Measurements from ENCODE around the gene RC3H1.
A peak's percentile ranks its signal among the peaks of the same experiment; 100 is the strongest.

RC3H1 gene

DNA sequence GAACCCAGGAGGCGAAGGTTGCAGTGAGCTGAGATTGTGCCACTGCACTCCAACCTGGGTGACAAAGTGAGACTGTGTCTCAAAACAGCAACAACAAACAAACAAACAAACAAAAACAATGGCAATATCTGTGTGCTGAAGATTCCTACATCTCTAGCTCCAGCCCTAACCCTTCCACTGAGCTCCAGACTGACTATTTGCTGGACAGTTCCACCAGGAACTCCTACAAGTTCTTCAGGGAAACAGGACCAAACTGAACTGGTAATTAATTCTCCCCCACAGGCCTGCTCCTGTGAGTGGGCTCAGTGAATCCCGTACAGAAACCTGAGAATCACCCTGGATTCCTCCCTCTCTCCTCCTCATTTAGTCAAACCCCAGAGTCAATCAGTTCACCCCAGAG is 106.6 kb downstream of the RC3H1 start:
- H3K36me3 ChIP-seq (ENCODE audit: control insufficient read depth, insufficient read depth, low read length), result no peaks in the 10 kb centered on the region

DNA sequence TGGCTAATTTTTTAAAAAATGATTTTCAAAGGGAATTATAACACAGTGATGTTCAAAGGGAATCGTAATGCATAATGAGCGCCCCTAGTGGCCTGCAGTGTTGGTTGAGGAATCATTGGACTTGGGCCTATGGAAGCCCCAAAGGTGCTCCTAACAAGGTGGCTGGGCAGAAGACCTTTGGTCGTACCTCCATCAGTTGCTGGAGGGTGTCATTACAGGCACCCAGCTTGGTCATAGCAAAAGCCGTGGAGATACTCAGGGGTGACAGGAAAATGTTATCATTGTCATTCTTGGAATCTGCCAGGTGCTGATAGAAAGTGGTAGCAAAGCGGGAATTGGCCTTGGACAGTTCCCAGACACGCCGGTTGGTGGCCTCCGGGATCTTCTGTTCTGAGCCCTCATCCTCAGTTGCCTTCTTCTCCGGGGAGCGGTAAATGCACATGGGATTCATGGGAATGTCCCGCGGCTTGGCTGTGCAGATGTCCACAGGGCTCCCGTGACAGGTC is 107.7 kb downstream of the RC3H1 start:
- H3K4me1 ChIP-seq (ENCODE audit: control insufficient read depth, insufficient read depth, low read length), result no peaks in the 10 kb centered on the region
- H3K9ac ChIP-seq (ENCODE audit: low read depth, low read length), result no peak overlapping the region
- no peaks in the 10 kb centered on the region for H3K36me3 ChIP-seq (ENCODE audit: control insufficient read depth, insufficient read depth, low read length)
- H3K9me3 ChIP-seq (ENCODE audit: control insufficient read depth, insufficient read depth, low read length), result no peaks in the 10 kb centered on the region
- no peaks in the 10 kb centered on the region for H3K27me3 ChIP-seq (ENCODE audit: control insufficient read depth, insufficient read depth, low read length)
- H3K4me3 ChIP-seq (ENCODE audit: low read depth, low read length), result no peak overlapping the region
- no peak overlapping the region for H3K27ac ChIP-seq (ENCODE audit: low read depth, low read length)

More for the DNA sequence above, 106.6 kb downstream of the RC3H1 start:
- no peaks in the 10 kb centered on the region for H3K4me1 ChIP-seq (ENCODE audit: control insufficient read depth, insufficient read depth, low read length)
- H3K27ac ChIP-seq (ENCODE audit: low read depth, low read length), result no peak overlapping the region
- H3K9me3 ChIP-seq (ENCODE audit: control insufficient read depth, insufficient read depth, low read length), result no peaks in the 10 kb centered on the region
- H3K27me3 ChIP-seq (ENCODE audit: control insufficient read depth, insufficient read depth, low read length), result no peaks in the 10 kb centered on the region
- H3K9ac ChIP-seq (ENCODE audit: low read depth, low read length), result no peak overlapping the region
- H3K4me3 ChIP-seq (ENCODE audit: low read depth, low read length), result no peak overlapping the region

DNA sequence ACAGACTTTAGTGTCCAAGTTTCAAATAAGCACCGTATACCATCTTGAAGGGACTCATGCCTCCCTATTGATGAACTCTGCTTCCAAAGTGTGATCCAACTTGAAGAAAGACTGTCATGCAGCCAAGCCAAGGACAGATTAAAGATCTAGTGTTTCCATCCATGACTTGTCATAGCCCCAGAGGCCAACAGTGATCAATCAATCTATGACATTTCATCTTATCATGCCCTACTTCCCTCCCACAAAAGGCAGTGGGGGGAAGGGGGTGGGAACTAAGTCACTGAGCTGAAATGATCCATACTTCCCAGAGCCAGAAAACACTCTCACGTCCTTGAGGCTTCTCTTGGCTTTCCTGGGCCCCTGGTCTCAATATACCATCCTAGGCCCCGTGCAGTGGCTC is 109.0 kb downstream of the RC3H1 start:
- no peak overlapping the region for H3K27ac ChIP-seq (ENCODE audit: low read depth, low read length)
- no peaks in the 10 kb centered on the region for H3K9me3 ChIP-seq (ENCODE audit: control insufficient read depth, insufficient read depth, low read length)
- H3K9ac ChIP-seq (ENCODE audit: low read depth, low read length), result no peak overlapping the region
- no peaks in the 10 kb centered on the region for H3K4me1 ChIP-seq (ENCODE audit: control insufficient read depth, insufficient read depth, low read length)
- H3K36me3 ChIP-seq (ENCODE audit: control insufficient read depth, insufficient read depth, low read length), result no peaks in the 10 kb centered on the region
- no peaks in the 10 kb centered on the region for H3K27me3 ChIP-seq (ENCODE audit: control insufficient read depth, insufficient read depth, low read length)
- H3K4me3 ChIP-seq (ENCODE audit: low read depth, low read length), result no peak overlapping the region

DNA sequence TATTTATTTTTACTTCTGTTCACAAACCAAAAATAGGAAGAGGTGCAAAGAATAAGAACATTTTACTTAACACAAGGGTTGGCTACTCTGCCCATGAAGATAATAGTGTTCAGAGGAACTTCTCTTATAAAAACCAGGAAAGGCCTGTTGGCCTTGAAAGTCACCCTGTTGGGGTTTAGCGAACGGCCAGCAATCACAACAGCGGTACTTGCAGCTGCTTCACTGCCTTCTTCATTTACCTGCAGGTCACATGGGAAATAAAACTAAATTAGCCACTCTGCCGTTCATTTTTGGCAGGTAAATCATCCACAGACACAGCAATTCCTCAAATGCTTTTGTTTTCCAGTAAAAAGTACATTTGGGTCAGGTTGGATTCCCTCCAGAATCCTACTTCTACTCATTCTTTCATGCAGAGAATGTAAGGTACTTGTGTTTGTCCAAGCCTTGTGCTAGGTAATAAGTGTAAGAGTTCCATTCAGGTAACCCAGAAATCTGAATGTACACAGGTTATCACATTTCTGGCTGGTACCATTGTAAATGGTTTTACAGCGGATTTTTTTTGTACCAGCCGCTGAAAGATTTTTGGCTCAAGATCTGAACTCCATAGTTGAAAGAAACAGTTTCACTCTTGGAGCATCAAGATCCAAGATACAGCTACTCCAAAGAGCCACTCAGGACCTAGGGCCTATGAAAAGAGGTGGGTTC is 118.2 kb downstream of the RC3H1 start:
- H3K36me3 ChIP-seq (ENCODE audit: control insufficient read depth, insufficient read depth, low read length), result no peaks in the 10 kb centered on the region
- no peaks in the 10 kb centered on the region for H3K9me3 ChIP-seq (ENCODE audit: control insufficient read depth, insufficient read depth, low read length)
- no peak overlapping the region for H3K9ac ChIP-seq (ENCODE audit: low read depth, low read length)
- H3K27ac ChIP-seq (ENCODE audit: low read depth, low read length), result no peak overlapping the region
- H3K4me1 ChIP-seq (ENCODE audit: control insufficient read depth, insufficient read depth, low read length), result peaks cover 26% of the 10 kb centered on the region
- H3K27me3 ChIP-seq (ENCODE audit: control insufficient read depth, insufficient read depth, low read length), result no peaks in the 10 kb centered on the region
- no peak overlapping the region for H3K4me3 ChIP-seq (ENCODE audit: low read depth, low read length)

DNA sequence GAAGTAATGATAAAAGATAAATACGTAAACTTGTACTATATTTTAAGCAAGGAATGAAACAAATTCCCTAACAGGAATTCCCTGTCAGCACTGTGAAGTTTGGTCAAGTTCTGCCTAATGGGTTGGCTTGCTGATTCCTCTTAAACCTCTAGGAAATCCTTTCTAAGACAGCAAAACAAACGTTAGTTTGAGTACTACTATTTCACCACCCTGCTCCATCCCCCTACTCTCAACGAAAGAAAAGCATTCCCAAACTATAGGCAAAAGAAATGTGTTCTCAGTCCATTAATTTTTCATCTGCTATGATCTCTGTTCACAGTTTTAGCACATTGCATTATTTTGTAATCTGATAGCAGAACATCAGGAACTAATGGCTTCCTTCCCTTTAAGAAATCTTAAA is 121.2 kb downstream of the RC3H1 start:
- Histone ChIP-seq H3K36me3 (ENCODE audit: control insufficient read depth, insufficient read depth, low read length) (no peaks in the 10 kb centered on the region), H3K4me1 (ENCODE audit: control insufficient read depth, insufficient read depth, low read length) (peaks cover 26% of the 10 kb centered on the region), H3K27me3 (ENCODE audit: control insufficient read depth, insufficient read depth, low read length) (no peaks in the 10 kb centered on the region), H3K27ac (ENCODE audit: low read depth, low read length) (no peak overlapping the region), H3K9ac (ENCODE audit: low read depth, low read length) (no peak overlapping the region), H3K9me3 (ENCODE audit: control insufficient read depth, insufficient read depth, low read length) (no peaks in the 10 kb centered on the region), H3K4me3 (ENCODE audit: low read depth, low read length) (no peak overlapping the region)

DNA sequence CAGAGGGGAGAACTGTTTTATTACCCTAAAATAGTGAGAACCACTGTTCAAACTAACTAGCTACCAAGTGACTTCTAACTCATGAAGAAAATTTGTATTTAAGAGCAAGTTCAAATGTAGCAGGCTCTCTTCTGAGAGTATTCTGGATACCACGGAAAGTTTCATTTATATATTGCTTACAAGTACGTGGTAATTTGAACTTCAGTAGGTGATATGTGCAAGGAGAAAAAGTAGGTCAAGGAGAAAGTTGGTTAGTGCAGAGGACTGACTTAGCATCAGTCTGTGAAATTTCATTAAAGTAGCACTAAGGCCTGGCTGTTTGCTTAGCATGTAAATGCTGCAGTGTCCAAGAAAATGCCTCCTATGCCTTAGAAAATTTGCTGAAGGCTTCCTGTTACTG is 121.7 kb downstream of the RC3H1 start:
- Histone ChIP-seq H3K36me3 (ENCODE audit: control insufficient read depth, insufficient read depth, low read length) (no peaks in the 10 kb centered on the region), H3K27ac (ENCODE audit: low read depth, low read length) (no peak overlapping the region), H3K9ac (ENCODE audit: low read depth, low read length) (no peak overlapping the region), H3K9me3 (ENCODE audit: control insufficient read depth, insufficient read depth, low read length) (no peaks in the 10 kb centered on the region), H3K27me3 (ENCODE audit: control insufficient read depth, insufficient read depth, low read length) (no peaks in the 10 kb centered on the region), H3K4me3 (ENCODE audit: low read depth, low read length) (no peak overlapping the region), H3K4me1 (ENCODE audit: control insufficient read depth, insufficient read depth, low read length) (peaks cover 26% of the 10 kb centered on the region)

DNA sequence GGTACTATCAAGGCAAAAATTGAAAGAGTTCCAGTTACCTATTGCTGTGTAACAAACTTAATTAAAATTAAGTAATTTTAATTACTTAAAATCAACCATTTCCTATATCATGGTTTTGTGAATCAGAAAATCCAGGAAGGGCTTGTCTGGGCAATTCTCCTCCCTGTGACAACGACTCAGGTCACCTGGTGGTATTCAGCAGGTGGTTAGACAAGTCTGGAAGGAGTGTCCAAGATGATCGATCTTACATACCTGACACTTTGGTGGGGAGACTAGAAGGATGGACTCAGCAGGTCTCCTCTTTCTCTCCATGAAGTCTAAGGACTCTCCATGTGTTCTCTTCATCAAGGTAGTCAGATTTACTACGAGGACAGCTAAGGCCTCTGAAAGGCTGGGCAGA is 128.0 kb downstream of the RC3H1 start:
- peaks cover 13% of the 10 kb centered on the region for H3K4me1 ChIP-seq (ENCODE audit: control insufficient read depth, insufficient read depth, low read length)
- H3K9me3 ChIP-seq (ENCODE audit: control insufficient read depth, insufficient read depth, low read length), result no peaks in the 10 kb centered on the region
- H3K36me3 ChIP-seq (ENCODE audit: control insufficient read depth, insufficient read depth, low read length), result no peaks in the 10 kb centered on the region; the same call in 1 of the 2 replicates
- no peaks in the 10 kb centered on the region for H3K27me3 ChIP-seq (ENCODE audit: control insufficient read depth, insufficient read depth, low read length)
- no peak overlapping the region for H3K4me3 ChIP-seq (ENCODE audit: low read depth, low read length)
- no peak overlapping the region for H3K27ac ChIP-seq (ENCODE audit: low read depth, low read length)
- no peak overlapping the region for H3K9ac ChIP-seq (ENCODE audit: low read depth, low read length)

DNA sequence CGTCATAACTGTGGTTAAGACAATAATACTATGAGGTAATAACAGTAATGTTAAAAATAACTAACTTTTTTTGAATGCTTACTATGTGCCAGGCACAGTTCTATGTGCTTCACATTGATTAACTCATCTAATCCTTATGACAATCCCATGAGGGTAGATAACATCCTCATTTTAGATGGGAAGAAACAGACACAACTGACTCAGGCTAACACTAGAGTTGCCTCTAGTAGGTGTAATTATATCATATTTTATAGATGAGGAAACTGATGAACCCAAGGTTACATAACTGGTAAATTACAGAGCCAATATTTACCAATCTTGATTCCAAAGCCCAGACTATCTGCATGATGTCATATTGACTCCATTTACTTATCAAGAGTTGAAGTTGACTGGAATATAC is 128.5 kb downstream of the RC3H1 start:
- Histone ChIP-seq H3K36me3 (ENCODE audit: control insufficient read depth, insufficient read depth, low read length) (no peaks in the 10 kb centered on the region; the same call in 1 of the 2 replicates), H3K4me1 (ENCODE audit: control insufficient read depth, insufficient read depth, low read length) (peaks cover 19% of the 10 kb centered on the region), H3K27me3 (ENCODE audit: control insufficient read depth, insufficient read depth, low read length) (no peaks in the 10 kb centered on the region), H3K4me3 (ENCODE audit: low read depth, low read length) (no peak overlapping the region), H3K9ac (ENCODE audit: low read depth, low read length) (no peak overlapping the region), H3K9me3 (ENCODE audit: control insufficient read depth, insufficient read depth, low read length) (no peaks in the 10 kb centered on the region), H3K27ac (ENCODE audit: low read depth, low read length) (no peak overlapping the region)

DNA sequence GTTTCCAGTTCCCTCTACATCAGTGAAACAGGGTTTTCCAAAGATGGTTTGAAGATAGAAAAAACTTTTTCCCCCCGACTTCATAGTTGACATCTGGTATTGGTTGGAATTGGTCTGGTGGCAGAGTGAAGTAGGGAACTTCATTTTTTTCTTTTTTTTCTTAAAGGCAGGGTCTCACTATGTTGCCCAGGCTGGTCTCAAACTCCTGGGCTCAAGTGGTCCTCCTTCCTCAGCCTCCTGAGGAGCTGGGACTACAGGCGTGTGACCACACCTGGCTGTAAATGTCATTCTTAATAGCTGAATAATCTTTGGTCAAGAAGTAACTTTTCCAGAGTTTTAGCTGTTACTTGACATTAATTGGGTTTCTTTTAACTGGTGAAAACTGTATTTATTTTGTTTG is 132.3 kb downstream of the RC3H1 start:
- H3K4me3 ChIP-seq (ENCODE audit: low read depth, low read length), result no peak overlapping the region
- no peak overlapping the region for H3K9ac ChIP-seq (ENCODE audit: low read depth, low read length)
- no peaks in the 10 kb centered on the region for H3K9me3 ChIP-seq (ENCODE audit: control insufficient read depth, insufficient read depth, low read length)
- H3K27me3 ChIP-seq (ENCODE audit: control insufficient read depth, insufficient read depth, low read length), result no peaks in the 10 kb centered on the region
- H3K27ac ChIP-seq (ENCODE audit: low read depth, low read length), result no peak overlapping the region
- H3K4me1 ChIP-seq (ENCODE audit: control insufficient read depth, insufficient read depth, low read length), result peaks cover 34% of the 10 kb centered on the region
- H3K36me3 ChIP-seq (ENCODE audit: control insufficient read depth, insufficient read depth, low read length), result peaks cover 19% of the 10 kb centered on the region

DNA sequence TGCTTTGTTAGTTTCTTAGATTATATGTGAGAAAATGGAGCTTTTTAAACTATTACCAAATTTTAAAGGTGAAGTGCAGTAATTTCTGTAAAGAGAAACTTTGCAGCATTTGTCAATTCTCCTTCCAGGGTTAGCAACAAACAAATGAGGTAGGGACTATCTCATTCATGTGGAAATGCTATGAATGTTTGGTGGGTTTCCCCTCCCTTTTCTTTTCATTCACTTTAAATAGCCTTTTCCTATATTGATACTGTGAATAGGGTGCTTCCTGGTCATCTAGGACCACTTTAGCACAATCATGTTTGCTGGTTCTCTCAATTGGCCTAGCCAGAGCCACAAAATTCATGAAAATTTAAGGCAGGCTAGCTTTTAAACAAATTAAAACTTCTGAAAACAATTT is 133.4 kb downstream of the RC3H1 start:
- H3K27me3 ChIP-seq (ENCODE audit: control insufficient read depth, insufficient read depth, low read length), result no peaks in the 10 kb centered on the region
- peak overlapping the region; percentile 57 for H3K27ac ChIP-seq (ENCODE audit: low read depth, low read length)
- H3K9ac ChIP-seq (ENCODE audit: low read depth, low read length), result 0 out of 2 replicates have a peak overlapping the region, but pooled peaks have one; percentile 10
- peaks cover 19% of the 10 kb centered on the region for H3K36me3 ChIP-seq (ENCODE audit: control insufficient read depth, insufficient read depth, low read length)
- peaks cover 34% of the 10 kb centered on the region for H3K4me1 ChIP-seq (ENCODE audit: control insufficient read depth, insufficient read depth, low read length)
- H3K4me3 ChIP-seq (ENCODE audit: low read depth, low read length), result peak overlapping the region; percentile 21; the same call in 1 of the 2 replicates
- H3K9me3 ChIP-seq (ENCODE audit: control insufficient read depth, insufficient read depth, low read length), result no peaks in the 10 kb centered on the region

DNA sequence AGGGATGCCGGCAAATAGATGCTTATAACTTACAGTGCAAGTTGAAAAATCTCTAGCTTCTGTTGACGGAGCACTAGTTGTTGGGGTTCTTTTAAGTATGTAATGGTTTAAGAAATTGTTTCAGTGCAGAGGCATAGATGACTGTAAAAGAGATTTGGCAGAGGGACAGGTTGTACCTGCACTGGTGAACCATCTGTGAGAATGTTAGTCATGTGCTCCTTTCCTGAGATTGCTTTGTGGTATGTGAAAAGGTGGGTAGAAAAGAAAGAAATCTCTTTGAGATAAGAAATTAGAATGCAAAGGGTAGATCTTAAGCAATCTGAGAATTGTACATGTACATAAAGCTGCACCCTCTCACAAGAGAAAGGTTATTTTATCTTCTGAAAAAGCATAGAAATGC is 134.5 kb downstream of the RC3H1 start:
- Histone ChIP-seq H3K9ac (ENCODE audit: low read depth, low read length) (no peak overlapping the region; the same call in 1 of the 2 replicates), H3K4me3 (ENCODE audit: low read depth, low read length) (no peak overlapping the region), H3K27ac (ENCODE audit: low read depth, low read length) (no peak overlapping the region), H3K4me1 (ENCODE audit: control insufficient read depth, insufficient read depth, low read length) (peaks cover 34% of the 10 kb centered on the region), H3K9me3 (ENCODE audit: control insufficient read depth, insufficient read depth, low read length) (no peaks in the 10 kb centered on the region), H3K27me3 (ENCODE audit: control insufficient read depth, insufficient read depth, low read length) (no peaks in the 10 kb centered on the region), H3K36me3 (ENCODE audit: control insufficient read depth, insufficient read depth, low read length) (peaks cover 19% of the 10 kb centered on the region)

All from HUES48 (cell line).